Activated effector memory CD4-positive, alpha-beta T cell treated with anti-CD3 and anti-CD28 coated beads, Interleukin-2, amount 50 U/mL, for 16 hours (primary cell): ENCODE data around the gene HDDC2.

Source experiments
- DNase-seq: peaks from one replicate; pipeline ENCODE4 v3.0.0-alpha.2; 2020

The HDDC2 gene

DNA sequence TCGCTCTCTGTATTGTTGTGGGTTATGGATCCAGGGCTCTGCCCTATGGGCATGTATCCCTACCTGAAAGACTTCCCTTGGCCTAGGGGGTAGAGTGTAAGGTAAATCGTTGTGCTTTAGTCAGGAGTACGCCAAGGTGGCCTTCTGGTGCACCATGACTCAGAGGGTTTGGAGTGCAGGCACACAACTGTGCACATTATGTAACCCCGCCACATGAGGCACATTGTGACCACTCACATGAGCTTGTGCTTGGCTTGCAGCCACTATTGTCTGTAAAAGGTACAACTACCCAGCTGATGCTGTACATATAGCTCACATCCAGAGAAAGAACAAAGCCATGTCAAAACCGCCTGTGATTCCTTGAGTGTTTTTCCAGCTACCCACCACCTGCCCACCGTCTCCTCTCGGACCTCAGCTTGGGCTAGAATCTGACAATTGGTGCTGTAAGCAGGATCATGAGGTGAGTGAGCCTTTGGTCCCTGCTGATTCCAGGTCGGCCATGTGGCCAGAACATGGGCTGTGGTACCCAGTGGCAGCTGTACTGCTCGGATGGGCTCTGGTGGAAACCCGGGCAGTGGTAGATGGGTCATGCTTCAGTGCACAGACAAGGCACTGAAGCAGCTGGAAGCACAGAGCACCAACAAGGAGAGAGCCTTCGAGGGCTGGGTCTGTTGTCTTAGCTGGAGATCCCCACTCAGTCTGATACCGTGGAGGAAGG is 33.8 kb downstream of the HDDC2 start:
- DNase-seq = no peak

DNA sequence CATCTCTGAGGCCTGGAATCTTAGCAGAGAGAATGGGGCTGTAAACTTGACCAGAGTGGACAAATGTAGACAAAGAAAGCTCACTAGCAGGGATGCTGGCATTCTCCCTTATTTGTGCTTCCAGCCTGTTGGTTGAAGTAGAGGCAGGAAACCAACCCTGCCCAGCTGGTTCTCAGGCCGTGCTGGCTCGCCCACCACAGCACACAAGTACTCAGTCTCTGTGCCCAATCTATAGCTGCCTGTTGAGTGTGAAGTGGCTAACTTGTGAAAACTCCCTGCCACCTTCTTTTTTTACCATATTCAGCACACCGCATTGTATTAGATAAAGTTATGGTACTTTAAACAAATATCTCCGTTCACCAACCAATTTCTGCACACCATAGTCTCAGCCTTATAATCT is 37.3 kb downstream of the HDDC2 start:
- no peak for DNase-seq

DNA sequence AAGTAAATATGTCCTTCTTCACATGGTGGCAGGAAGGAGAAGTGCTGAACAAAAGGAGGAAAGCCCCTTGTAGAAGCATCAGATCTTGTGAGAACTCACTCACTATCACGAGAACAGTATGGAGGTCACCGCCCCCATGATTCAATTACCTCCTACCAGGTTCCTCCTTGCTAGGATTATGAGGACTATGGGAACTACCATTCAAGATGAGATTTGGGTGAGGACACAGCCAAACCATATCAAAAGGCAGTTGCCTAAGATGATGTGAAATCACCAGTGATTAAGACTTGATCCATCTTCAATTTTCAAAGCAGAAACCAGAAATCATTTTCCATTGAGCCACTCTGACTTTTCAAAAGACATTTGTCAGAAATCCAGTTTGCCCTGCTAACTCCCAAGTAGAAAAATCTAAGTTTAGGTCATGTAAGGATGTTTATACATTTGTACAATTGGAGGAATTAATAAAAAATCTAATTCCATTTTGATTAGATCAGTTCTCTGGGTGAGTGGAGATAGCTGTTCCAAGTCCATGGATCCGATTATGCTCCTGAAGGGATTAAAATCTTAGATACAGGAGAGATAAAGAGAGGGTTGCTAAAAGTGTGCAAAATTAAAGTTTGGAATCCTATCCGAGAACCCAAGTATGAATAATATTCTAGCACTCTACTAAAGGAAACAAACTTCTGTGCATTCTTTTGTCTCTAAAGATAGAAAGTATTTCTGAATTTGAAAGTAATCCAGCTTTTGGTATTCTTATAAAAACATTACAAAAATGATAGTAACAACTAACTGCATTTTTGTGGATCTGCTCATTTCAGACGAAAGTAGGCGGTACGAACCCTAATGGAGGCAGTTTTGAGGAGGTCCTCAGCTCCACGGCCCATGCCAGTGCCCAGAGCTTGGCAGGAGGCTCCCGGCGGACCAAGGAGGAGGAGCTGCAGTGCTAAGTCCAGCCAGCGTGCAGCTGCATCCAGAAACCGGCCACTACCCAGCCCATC is 39.5 kb downstream of the HDDC2 start:
- no peak for DNase-seq

DNA sequence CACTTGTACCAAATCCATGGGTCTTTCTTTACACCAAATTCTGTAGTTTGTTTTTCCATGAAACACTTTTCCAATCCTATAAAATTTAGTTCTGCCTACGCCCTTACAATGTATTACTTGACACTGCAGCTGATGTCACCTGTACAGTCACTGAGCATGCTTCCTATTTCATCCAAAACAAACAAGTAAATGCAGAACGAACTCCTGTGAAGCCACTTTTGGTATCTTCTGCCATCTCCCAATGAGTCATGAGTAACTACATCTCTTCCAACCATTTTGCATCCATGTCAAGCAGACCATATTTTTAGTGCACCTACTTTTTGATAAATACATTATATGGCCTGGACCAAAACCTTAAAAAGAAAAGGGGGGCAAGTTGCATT is 42.4 kb downstream of the HDDC2 start:
- no peak for DNase-seq

DNA sequence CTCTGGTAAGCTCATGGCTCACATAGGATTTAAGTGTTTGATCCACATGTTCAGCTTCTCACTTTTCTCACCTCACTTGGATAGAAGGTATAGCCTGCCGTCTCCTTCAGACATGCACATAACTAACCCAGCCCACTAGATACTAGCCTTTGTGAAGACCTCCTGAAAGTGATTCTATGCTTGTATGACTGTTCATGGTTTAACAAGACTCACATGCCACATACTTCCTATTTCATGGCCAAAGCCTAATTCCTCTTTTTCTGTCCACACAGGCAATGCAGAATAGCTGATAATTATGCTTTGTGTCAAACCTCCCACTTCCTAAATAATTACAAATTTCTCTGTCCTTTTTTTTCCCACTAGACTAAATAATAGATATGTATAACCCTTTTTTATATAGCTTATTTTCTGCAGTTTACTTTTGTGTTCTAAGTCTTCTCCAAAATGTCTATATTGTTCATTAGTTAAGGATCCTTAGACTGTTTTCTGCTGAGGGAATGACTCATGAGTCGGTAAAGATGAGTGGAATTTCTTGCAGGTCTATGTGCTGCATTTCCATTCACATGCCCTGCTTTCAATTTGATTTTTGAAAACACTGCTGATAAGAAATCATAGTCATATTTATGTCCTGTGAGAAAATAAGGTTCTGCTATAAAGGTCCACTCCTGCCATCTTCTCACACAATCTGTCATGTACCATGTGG is 43.0 kb downstream of the HDDC2 start:
- no peak for DNase-seq

DNA sequence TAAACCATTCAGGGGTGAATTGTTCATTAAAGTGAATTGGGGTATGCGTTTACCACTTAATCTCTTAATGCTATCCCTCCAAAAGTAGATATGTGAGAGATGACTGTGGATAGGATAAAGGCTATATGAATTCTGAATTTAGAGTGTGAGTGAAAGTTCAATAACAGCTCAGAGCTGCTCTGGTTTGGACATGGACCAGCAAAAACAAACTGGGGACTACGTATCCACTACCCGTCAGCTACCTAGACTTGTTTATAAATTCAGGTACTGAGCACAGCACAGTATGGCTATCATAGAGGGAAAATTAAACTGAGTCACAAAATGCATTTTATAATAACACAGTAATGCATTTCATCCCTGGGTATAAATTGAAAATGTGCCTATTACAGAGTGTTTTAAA is 44.4 kb downstream of the HDDC2 start:
- no peak for DNase-seq

DNA sequence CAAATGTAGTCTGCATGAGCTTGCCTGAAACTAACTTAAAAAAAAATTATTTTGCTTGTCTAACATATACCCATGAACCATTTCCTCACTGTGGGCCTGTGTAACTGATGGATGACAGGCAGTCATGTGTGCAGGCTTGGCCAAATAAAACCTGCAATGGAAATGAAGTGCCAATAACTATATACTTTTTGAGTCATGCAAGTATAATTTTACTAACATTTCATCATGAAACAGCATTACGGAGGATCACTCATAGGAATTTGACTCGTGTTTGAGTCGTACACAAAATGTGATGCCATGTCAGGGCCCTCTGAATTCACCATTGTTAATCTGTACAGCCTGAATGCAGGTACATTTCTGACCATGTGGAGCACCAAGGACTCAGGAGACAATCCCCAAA is 46.6 kb downstream of the HDDC2 start:
- DNase-seq = no peak

DNA sequence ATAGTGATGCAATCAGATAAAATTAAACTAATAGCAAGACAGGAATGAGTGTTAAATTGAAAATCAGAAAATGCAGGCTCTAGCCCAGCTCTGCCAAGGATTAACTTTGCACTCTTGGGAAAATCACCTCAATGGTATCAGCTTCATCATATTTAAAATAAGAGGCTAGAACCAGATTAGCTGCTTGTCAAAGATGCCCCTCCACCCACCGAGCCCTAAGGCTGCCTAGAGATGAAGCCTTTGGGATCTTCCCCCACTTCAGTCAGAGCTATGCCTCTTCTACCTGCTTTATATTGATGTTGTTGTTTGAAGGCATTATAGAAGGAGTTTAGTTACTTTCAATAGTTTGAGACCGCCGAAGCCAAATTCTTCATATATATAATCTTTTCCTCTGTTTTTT is 47.4 kb downstream of the HDDC2 start:
- DNase-seq = no peak

DNA sequence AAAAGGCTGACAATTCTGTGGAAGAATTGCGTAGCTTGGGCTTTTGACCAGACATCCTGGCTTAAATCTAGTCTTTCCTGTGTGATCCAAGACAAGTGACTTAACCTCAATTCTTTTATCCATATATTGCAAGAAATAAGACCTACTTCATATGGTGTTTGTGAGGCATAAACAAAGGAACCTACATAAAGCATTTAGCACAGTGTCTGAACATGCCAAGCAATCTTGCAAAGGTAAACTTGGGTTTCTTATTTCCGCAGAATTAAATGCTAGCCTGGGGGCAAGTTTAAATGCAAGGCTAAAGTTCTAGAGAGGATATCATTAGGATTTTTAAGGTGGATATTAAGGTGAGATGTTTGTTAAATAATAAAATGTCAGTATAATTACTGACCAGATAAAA is 47.9 kb downstream of the HDDC2 start:
- no peak for DNase-seq

DNA sequence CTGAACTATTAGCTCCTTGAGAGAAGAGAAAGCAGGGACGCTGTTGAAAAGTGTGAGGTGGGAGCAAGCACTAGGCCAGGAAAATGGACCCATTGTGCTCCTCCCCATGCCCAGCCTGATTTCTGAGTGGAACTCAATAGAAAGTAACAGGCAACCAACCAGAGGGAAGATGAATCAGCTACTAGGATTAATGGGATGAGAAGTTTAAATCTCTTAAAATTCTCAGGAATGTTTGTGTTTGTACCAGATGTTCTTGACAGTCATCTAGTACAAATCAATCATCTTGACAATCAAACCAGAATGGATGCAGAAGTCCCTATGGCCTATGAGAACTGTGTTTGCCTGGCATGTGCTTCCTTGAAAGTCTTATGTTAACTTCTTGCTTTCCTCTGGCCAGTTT is 48.9 kb downstream of the HDDC2 start:
- DNase-seq = no peak

DNA sequence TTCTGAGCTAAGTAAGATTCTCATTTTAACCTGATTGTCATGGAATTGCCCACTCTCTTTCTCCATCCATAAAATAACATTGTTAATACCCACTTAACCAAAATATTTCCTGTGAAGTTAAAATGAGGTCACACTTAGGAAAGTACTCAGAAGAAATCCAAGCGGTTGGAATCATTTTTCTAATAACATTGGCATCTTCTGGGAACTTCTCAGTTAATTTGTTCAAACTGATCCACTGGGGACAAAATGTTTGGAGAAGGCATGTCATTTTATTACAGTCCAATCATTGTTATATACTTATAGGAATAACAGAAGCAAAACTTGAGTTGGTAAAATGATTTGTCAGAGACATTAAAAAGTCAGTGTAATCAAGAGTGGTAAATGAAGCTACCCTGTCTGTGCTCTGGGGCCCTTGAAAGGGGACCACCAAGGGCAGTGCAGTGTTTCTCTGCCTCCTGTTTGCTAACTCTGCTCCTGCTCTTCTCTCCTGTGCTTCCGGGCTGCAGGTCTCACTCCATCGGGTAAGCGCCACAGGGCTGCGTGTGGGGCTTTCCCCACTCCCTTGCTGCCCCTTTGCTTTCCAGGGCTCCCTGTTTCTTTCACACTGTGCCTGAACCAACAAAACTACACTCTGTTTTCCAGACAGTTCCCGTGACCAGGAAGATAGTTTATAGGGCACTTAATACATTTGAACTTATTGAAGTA is 50.1 kb downstream of the HDDC2 start:
- no peak for DNase-seq

DNA sequence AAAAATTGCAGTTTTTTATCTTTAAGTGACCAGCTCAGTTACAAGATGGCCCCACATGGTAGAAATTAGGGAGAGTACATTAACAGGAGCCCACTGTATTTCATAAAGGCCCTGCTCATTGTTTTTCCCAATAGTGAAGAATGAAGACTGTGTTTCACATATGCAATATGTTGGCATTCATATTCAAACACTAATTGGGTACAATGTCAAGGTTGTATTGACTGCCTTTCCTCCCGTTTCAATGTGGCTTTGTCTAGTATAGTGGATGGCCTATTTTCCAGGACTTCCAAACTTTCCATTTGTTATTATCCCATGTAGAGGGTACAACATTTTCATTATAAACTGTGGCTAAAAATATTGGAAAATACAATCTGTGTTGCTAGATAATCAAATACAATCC is 51.3 kb downstream of the HDDC2 start:
- DNase-seq = no peak

DNA sequence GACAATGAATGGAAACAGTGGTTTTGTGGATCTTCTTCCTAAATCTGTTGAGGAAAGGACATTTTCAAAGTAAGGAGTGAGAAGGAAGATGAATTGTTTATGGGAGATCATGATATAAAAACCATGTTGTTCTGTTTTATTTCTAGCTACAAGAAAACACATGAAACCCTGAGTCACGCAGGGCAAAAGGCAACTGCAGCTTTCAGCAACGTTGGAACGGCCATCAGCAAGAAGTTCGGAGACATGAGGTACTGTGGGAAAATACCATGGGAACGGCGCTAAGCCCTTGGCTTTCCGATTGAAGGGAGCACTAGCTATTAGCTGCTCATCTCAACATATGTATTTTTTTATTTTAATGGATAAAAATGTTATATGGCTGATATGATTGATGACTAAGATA is 53.6 kb downstream of the HDDC2 start:
- DNase-seq = no peak

DNA sequence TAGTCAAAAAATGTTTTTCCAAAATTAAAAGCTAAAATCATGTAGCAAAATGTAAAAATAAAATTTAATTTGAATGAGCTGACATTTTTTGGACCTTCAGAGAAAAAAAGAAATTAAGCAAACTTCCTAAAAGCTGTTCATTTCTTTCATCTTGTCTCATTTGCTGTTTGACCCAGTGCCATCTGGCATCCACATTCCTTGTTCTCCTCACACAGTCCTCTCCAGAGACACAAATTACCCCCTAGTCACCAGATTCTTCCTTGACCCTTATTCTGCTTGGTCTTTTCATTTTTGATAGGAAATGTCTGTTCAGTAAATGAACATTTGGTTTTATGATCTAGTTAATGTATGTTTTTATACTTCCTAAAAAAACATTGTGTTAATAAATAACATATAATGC is 55.2 kb downstream of the HDDC2 start:
- no peak for DNase-seq

DNA sequence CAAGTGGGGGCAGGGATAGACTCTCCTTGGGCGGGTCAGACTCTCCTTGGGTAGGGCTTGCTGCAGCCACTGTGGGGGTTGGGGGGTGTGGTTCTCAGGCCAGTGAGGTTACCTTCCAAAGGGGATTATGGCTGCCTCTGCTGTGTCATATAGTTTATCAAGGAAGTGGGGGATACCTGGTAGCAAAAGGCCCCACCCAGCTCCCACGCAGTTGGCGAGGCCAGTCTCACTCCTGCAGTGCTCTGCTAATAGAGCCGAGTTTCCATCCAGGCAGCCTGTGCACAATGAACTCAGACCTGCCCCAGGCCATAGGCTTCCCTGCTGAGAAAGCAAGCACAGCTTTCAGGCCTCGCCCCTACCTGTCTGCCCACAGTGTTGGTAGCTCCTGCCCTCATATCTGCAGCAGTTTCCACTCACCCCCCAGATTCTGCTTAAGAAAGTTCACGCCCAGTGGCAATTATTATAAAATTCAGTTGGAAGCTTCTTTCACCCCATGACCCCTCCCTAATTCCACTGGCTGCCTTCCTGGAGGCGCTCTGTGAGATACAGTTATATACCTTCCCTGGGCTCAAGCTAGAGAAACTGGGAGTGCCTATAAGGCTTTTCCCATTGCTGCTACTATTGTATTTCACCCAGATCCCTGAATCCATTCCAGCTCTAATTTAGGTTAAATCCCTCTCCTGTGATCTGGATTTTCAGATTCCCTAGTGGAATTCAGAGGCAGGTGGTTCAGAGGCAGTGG is 56.1 kb downstream of the HDDC2 start:
- no peak for DNase-seq

DNA sequence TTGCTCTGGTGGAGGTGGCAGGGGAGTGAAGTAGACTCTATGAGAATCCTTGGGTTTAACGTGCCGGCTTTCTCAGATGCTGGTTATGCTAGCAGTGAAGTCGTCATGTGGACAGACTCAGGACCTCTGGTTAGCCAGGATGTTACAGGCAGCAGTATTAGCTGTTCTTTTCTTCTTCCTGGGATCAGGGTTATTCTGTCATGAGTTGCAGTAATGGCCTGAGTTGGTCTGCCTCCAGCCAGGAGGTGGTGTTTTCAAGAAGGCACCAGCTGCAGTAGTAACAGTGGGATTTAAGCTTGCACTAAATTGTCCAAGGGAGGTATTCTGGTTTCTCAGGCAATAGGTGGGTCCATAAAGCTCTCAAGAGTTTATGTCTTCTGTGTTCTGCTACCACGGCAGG is 56.7 kb downstream of the HDDC2 start:
- DNase-seq = no peak

DNA sequence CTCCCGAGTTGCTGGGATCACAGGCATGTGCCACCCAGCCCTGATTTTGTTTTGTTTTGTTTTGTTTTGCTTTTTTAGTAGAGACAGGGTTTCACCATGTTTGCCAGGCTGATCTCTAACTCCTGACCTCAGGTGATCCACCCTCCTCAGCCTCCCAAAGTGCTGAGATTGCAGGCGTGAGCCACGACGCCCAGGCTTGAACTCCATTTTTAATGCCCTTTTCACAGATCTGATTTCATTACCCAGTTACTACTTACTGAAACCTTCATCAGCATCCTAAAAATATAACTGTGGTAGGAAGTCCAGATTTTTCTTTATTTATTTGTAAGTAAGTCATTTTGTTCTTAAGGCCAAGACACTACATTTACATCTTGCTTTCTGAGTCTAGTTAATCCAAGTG is 64.0 kb downstream of the HDDC2 start:
- DNase-seq = no peak

DNA sequence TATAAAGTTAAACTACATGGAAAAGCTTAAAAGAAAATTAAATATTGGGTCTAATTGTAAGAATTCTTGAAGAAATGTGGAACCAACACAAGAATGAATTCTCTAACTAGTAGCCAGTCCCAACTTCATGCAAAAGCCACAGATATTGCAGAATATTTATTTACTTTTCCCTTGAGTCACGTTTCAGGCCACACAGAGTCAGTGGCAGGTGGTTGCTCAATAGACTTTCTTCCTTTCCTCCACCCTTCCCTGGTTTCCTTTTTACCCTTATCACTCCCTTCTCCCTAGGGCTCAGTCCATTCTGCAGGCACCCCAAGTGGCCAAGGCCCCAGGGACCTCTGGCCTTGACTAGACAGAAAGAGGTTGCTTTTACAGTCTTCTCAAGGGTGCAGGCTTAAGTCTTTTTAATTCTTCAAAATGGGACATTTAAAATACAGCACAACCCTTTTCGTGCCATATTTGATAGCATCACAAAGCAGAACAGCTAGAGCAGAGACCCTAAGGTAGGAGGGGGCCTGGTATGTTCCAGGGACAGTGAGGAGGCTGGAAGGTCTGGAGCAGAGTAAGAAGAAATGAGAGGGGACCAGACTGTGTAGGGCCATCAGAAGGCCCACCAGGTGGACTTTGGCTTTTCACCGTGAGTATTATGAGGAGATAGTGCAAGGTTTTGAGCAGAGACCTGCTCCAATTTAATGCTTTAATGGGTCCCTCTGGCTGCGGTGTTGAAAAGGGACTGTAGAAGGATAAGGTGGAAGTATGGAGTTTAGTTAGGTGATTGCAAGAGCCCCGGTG is 65.0 kb downstream of the HDDC2 start:
- no peak for DNase-seq

DNA sequence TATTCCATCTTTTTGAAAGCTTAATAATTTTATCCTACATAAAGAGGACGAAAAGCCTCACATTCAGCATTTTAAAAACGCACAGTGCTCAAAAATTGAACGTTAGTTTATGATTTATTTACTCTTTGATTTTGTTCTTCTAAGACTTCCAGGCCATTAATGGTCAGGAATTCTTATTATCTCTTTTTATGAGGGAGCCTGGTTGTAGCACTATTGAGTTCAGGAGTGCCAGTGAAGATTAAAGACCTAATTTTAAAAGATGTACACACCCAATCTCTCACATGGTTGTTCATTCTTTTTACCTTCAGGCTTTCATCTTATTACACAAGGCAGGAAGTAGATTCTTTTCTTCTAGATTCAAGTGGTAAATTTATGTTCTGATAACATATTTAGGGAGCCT is 68.6 kb downstream of the HDDC2 start:
- no peak for DNase-seq

DNA sequence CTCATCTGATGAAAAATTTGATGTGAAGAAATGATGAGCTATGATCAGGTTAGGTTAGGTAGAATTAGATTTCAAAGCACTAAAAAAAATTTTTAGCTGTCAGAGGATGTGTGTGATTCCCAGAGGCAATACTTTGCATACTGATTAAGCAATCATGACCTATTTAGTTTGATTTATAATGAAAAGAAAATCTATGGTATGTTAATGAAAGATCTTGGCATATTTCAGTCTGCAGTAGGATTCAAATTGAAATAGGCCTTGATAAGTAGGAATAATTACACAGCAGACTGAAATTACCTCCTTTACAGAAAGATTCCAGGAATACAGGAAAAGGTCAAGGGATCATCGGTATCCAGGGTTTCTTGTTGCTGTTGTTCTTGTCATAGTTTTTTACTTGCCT is 69.3 kb downstream of the HDDC2 start:
- no peak for DNase-seq

DNA sequence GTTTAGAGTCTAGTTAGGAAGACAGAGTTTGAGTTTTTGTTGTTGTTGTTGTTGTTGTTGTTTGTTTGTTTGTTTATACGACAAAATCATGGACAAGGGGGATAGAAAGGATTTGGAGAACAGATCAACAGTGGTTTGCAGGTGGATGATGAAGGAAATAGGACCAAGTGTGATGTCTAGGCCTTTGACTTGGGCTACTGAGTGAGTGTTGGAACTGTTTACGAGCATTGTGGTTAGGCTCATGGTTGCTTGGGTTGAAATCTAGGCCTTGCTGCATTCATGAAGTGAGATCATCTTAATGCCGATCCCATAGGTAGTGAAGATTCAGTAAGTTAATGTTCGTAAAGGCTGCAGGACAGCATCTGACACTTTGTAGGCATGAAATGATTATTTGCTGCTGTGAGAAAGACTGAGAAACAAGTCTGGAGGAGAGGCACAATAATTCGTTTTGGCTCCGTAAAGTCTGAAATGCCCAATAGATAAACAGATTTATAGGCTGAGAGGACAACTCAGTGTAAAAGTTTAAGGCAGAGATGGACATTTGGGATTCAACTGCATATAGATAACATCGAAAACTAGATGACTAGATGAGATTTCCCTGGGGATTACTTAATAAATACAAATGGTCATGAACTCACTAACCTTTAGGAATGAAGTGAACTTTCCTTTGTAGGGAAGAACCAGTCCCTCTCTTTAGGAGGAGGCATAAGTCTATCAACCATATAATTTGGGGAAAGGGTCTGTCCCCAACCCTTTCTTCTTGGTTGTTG is 70.0 kb downstream of the HDDC2 start:
- DNase-seq = no peak
